ENCODE results near the gene GOLGA6A. TPM values are rescaled to one million over a fixed set of nuclear protein-coding genes. Genes with fewer than 3 reads are reported as not detected.

The GOLGA6A gene
- polyA plus RNA-seq, 5 donors = 0.08 to 0.86 (median 0.15) TPM; not detected in 2

- peak; percentile 38 to 45 for DNase-seq
Measured at GRCh38 chr15:74036271-74037170, 45.8 kb downstream of the GOLGA6A start.

GRCh38 chr15:74035121-74036017 is 47.0 kb downstream of the GOLGA6A start:
- no peak for DNase-seq

- DNase-seq = no peak
Measured at GRCh38 chr15:74034206-74034755, 48.1 kb downstream of the GOLGA6A start.

GRCh38 chr15:74032606-74033561 is 49.5 kb downstream of the GOLGA6A start:
- DNase-seq = no peak

GRCh38 chr15:74032046-74032445 is 50.3 kb downstream of the GOLGA6A start:
- no peak for DNase-seq

GRCh38 chr15:74028646-74029045 is 53.7 kb downstream of the GOLGA6A start:
- DNase-seq = no peak

- no peak for DNase-seq
Measured at GRCh38 chr15:74027688-74028087, 54.7 kb downstream of the GOLGA6A start.

- no peak for DNase-seq
Measured at GRCh38 chr15:74025436-74025835, 56.9 kb downstream of the GOLGA6A start.

GRCh38 chr15:74024687-74025086 is 57.7 kb downstream of the GOLGA6A start:
- DNase-seq = no peak

GRCh38 chr15:74022706-74023470 is 59.5 kb downstream of the GOLGA6A start:
- DNase-seq = no peak

Other genes with a start within 250 kb of the GOLGA6A start
- gene TBC1D21, start 209.0 kb downstream of the GOLGA6A start, polyA plus RNA-seq (ENCODE audit: insufficient read depth in 1 of 5, insufficient read length in 5 of 5, low replicate concordance in 1 of 5) = not detected
- 100 to 1,000 TPM; 123 to 201 (median 139) TPM for gene LOXL1, start 156.1 kb downstream of the GOLGA6A start, polyA plus RNA-seq (ENCODE audit: insufficient read depth in 1 of 5, insufficient read length in 5 of 5, low replicate concordance in 1 of 5)
- 10 to 100 TPM in 4 of 5 donors, 1 to 10 TPM in 1; 9.4 to 17.8 (median 12.5) TPM for gene STOML1, start 90.3 kb downstream of the GOLGA6A start, polyA plus RNA-seq (ENCODE audit: insufficient read depth in 1 of 5, insufficient read length in 5 of 5, low replicate concordance in 1 of 5)
- gene PML, start 87.8 kb downstream of the GOLGA6A start, polyA plus RNA-seq (ENCODE audit: insufficient read depth in 1 of 5, insufficient read length in 5 of 5, low replicate concordance in 1 of 5) = 10 to 100 TPM; 30.7 to 54.1 (median 43.0) TPM
- gene ISLR2, start 48.0 kb upstream of the GOLGA6A start, polyA plus RNA-seq (ENCODE audit: insufficient read depth in 1 of 5, insufficient read length in 5 of 5, low replicate concordance in 1 of 5) = 1 to 10 TPM; 4.0 to 8.8 (median 6.4) TPM
- 10 to 100 TPM; 45.1 to 65.2 (median 54.5) TPM for gene ISLR, start 91.2 kb upstream of the GOLGA6A start, polyA plus RNA-seq (ENCODE audit: insufficient read depth in 1 of 5, insufficient read length in 5 of 5, low replicate concordance in 1 of 5)
- 1 to 10 TPM; 4.7 to 9.0 (median 6.9) TPM for gene STRA6, start 120.2 kb upstream of the GOLGA6A start, polyA plus RNA-seq (ENCODE audit: insufficient read depth in 1 of 5, insufficient read length in 5 of 5, low replicate concordance in 1 of 5)
- gene CCDC33, start 153.8 kb upstream of the GOLGA6A start, polyA plus RNA-seq (ENCODE audit: insufficient read depth in 1 of 5, insufficient read length in 5 of 5, low replicate concordance in 1 of 5) = 1 to 10 TPM in 4 of 5 donors, under 1 TPM in 1; 0.57 to 2.6 (median 1.8) TPM

Measured in right lung (tissue), 5 donors.